ENCODE results near the gene WDR49. TPM values are rescaled to one million over a fixed set of nuclear protein-coding genes. Genes with fewer than 3 reads are reported as not detected.

Gene WDR49
- total RNA-seq: 0.56 and 0.95 TPM in 2 replicates
- not detected in 2 replicates for polyA plus RNA-seq

- TF ChIP-seq, protein P1, sequence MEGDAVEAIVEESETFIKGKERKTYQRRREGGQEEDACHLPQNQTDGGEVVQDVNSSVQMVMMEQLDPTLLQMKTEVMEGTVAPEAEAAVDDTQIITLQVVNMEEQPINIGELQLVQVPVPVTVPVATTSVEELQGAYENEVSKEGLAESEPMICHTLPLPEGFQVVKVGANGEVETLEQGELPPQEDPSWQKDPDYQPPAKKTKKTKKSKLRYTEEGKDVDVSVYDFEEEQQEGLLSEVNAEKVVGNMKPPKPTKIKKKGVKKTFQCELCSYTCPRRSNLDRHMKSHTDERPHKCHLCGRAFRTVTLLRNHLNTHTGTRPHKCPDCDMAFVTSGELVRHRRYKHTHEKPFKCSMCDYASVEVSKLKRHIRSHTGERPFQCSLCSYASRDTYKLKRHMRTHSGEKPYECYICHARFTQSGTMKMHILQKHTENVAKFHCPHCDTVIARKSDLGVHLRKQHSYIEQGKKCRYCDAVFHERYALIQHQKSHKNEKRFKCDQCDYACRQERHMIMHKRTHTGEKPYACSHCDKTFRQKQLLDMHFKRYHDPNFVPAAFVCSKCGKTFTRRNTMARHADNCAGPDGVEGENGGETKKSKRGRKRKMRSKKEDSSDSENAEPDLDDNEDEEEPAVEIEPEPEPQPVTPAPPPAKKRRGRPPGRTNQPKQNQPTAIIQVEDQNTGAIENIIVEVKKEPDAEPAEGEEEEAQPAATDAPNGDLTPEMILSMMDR (IDR thresholded peaks at IDR 0.05; ENCODE audit: low read depth, low read length): no peak
- DNase-seq (ENCODE audit: low read depth in 1 of 2, low spot score in 1 of 2): no peak
- H3K9me3 ChIP-seq (ENCODE audit: low read depth): no peaks in the 10 kb centered on the region
- H3K27me3 ChIP-seq: no peaks in the 10 kb centered on the region
- H3K4me3 ChIP-seq: no peak within 1 kb of the TSS
- H3K36me3 ChIP-seq: no peaks in the 10 kb centered on the region
- no peaks in the 10 kb centered on the region for H3K4me1 ChIP-seq (ENCODE audit: low read depth)
- no peak within 1 kb of the TSS for H3K27ac ChIP-seq
These were observed at the start of gene WDR49 for GRCh38 chr3:167653760-167654159. WDR49 (minus strand) TSS chr3:167653942; CDS start chr3:167653425, 517 bp downstream.

- Histone ChIP-seq H3K27ac (no peak overlapping the region), H3K4me3 (no peak overlapping the region), H3K9me3 (ENCODE audit: low read depth) (no peaks in the 10 kb centered on the region), H3K36me3 (peaks cover 19% of the 10 kb centered on the region), H3K4me1 (ENCODE audit: low read depth) (no peaks in the 10 kb centered on the region), H3K27me3 (no peaks in the 10 kb centered on the region)
- TF ChIP-seq, protein P1 (IDR thresholded peaks at IDR 0.05; ENCODE audit: low read depth, low read length): no peak
- no peak for DNase-seq (ENCODE audit: low read depth in 1 of 2, low spot score in 1 of 2)
These were observed 47.2 kb upstream of the WDR49 start for GRCh38 chr3:167700926-167701325.

DNA sequence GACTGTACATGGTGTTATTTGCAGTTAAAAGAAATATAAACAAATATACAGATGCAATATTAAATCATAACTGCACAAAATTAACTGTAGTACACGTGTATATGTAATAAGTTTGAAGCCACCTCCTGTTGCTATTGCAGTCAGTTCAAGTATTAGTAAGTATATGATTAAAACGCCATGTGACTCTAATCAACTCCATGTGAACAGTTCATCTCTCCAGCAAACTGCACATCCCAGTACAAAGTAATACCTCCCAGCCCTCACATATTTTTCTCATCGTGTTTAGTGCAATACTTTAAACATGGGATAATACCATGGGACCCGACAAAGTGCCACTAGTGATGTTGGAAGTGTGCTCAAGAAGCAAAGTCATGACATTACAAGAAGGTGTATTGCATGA, 46.3 kb upstream of the WDR49 start:
- Histone ChIP-seq H3K36me3 (peaks cover 22% of the 10 kb centered on the region), H3K4me3 (no peak overlapping the region), H3K27me3 (no peaks in the 10 kb centered on the region), H3K27ac (no peak overlapping the region), H3K4me1 (ENCODE audit: low read depth) (no peaks in the 10 kb centered on the region), H3K9me3 (ENCODE audit: low read depth) (no peaks in the 10 kb centered on the region)
- TF ChIP-seq, protein P1 (IDR thresholded peaks at IDR 0.05; ENCODE audit: low read depth, low read length): no peak
- DNase-seq (ENCODE audit: low read depth in 1 of 2, low spot score in 1 of 2): no peak

- H3K4me1 ChIP-seq (ENCODE audit: low read depth): no peaks in the 10 kb centered on the region
- H3K36me3 ChIP-seq: peaks cover 19% of the 10 kb centered on the region
- DNase-seq (ENCODE audit: low read depth in 1 of 2, low spot score in 1 of 2): no peak
These were observed 40.4 kb upstream of the WDR49 start for GRCh38 chr3:167694121-167694520.

GRCh38 chr3:167691366-167691765, 37.6 kb upstream of the WDR49 start:
- peaks cover 12% of the 10 kb centered on the region for H3K36me3 ChIP-seq
- no peaks in the 10 kb centered on the region for H3K27me3 ChIP-seq
- H3K27ac ChIP-seq: no peak overlapping the region
- TF ChIP-seq, protein P1 (IDR thresholded peaks at IDR 0.05; ENCODE audit: low read depth, low read length): no peak
- H3K9me3 ChIP-seq (ENCODE audit: low read depth): no peaks in the 10 kb centered on the region
- no peak overlapping the region for H3K4me3 ChIP-seq
- DNase-seq (ENCODE audit: low read depth in 1 of 2, low spot score in 1 of 2): no peak
- no peaks in the 10 kb centered on the region for H3K4me1 ChIP-seq (ENCODE audit: low read depth)

More at GRCh38 chr3:167694121-167694520, 40.4 kb upstream of the WDR49 start:
- no peaks in the 10 kb centered on the region for H3K9me3 ChIP-seq (ENCODE audit: low read depth)
- no peaks in the 10 kb centered on the region for H3K27me3 ChIP-seq
- TF ChIP-seq, protein P1 (IDR thresholded peaks at IDR 0.05; ENCODE audit: low read depth, low read length): no peak
- no peak overlapping the region for H3K27ac ChIP-seq
- H3K4me3 ChIP-seq: no peak overlapping the region

Measured in cardiac muscle cell (in vitro differentiated cells and primary cell).